ENCODE measurements around the gene VMP1.
A peak's percentile ranks its signal among the peaks of the same experiment; 100 is the strongest.
"Not testable (repeated sequence)": the region's sequence is repeated elsewhere in the genome, so short reads cannot be mapped to it uniquely, and the experiment has no call there.

Gene VMP1

DNA sequence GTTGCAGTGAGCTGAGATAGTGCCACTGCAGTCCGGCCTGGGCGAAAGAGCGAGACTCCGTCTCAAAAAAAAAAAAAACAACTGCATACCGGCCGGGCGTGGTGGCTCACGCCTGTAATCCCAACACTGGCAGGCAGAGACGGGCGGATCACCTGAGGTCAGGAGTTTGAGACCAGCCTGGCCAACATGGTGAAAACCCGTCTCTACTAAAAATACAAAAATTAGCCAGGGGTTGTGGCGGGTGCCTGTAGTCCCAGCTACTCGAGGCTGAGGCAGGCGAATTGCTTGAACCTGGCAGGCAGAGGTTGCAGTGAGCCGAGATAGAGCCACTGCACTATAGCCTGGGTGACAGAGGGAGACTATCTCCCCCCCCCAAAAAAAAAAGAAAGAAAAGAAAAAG is 142.9 kb downstream of the VMP1 start:
- H3K4me3 ChIP-seq (ENCODE audit: extremely low read depth, insufficient read depth, low read length, poor library complexity, severe bottlenecking); H3K27ac ChIP-seq (ENCODE audit: low read depth, low read length, severe bottlenecking); H3K9me3 ChIP-seq (ENCODE audit: control insufficient read depth, low read length); H3K36me3 ChIP-seq (ENCODE audit: control insufficient read depth, insufficient read depth, low read length): not testable (repeated sequence)
- 93 to 96% methylated on average over 8 to 11 of the region's 15 CpGs for WGBS, 2 experiments (ENCODE audit: insufficient coverage in 2 of 2)
- H3K4me1 ChIP-seq (ENCODE audit: control insufficient read depth, insufficient read depth, low read length, poor library complexity, severe bottlenecking) = peaks cover 20% of the 10 kb centered on the region

DNA sequence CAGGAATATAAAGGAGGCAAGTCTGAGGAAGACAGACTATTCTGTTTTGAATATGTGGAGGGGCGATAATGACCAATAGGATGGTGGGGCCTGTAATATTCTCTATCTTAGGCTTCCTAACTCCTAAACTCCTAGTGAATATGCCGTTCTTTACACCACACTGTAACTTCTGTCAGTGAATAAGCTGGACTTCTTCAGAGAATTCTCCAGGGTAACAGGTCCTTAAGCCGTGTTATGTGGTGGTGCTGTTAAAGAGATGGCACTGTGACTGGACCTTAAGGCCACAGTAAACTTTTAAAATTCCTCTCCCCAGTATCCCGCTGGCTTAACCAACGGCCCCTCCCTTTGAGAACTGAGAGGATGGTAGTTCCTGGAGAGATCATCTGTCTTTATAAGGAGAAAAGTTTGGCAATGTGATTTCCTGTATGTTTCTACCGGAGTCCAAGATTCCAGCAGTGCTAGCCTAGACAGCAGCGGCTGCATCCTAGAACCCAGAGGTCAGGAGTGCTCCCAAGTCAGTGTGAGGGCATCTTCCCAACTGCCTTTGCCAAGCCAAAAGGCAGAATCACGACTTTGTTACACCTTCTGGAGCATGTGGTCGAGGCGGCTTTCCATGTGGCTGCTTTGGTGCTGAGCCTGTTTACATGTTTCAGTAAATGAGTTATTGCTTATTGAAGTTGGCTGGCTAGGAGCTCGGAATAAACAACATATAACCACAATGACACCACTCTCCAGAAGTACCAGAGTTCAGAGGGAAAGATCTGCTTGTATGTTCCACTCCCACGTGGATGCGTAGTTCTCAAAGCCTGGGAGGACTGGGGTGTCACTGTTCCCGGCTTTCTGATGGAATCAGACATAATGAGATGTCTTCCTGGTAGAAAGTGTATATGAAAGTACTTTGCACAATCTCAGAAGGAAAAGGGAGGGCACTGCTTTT is 144.3 kb downstream of the VMP1 start:
- Histone ChIP-seq H3K27ac (ENCODE audit: low read depth, low read length, severe bottlenecking) (no peak overlapping the region), H3K9me3 (ENCODE audit: control insufficient read depth, low read length) (no peaks in the 10 kb centered on the region), H3K4me3 (ENCODE audit: extremely low read depth, insufficient read depth, low read length, poor library complexity, severe bottlenecking) (no peak overlapping the region), H3K36me3 (ENCODE audit: control insufficient read depth, insufficient read depth, low read length) (no peaks in the 10 kb centered on the region), H3K4me1 (ENCODE audit: control insufficient read depth, insufficient read depth, low read length, poor library complexity, severe bottlenecking) (peaks cover 21% of the 10 kb centered on the region)
- 88 to 93% methylated on average over 5 to 8 of the region's 14 CpGs for WGBS, 2 experiments (ENCODE audit: insufficient coverage in 2 of 2)

DNA sequence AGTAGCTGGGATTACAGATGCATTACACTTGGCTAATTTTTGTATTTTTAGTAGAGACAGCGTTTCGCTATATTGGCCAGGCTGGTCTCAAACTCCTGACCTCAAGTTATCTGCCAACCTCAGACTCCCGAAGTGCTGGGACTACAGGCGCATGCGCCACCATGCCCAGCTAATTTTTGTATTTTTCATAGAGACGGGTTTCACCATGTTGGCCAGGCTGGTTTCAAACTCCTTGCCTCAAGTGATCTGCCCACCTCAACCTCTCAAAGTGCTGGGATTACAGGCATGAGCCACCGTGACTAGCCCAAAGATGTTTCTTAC is 145.4 kb downstream of the VMP1 start:
- H3K27ac ChIP-seq (ENCODE audit: low read depth, low read length, severe bottlenecking); H3K36me3 ChIP-seq (ENCODE audit: control insufficient read depth, insufficient read depth, low read length); H3K4me3 ChIP-seq (ENCODE audit: extremely low read depth, insufficient read depth, low read length, poor library complexity, severe bottlenecking); H3K9me3 ChIP-seq (ENCODE audit: control insufficient read depth, low read length): not testable (repeated sequence)
- peaks cover 25% of the 10 kb centered on the region for H3K4me1 ChIP-seq (ENCODE audit: control insufficient read depth, insufficient read depth, low read length, poor library complexity, severe bottlenecking)
- WGBS, 2 experiments (ENCODE audit: insufficient coverage in 2 of 2) = 93 to 97% methylated on average over 5 to 7 of the region's 7 CpGs

DNA sequence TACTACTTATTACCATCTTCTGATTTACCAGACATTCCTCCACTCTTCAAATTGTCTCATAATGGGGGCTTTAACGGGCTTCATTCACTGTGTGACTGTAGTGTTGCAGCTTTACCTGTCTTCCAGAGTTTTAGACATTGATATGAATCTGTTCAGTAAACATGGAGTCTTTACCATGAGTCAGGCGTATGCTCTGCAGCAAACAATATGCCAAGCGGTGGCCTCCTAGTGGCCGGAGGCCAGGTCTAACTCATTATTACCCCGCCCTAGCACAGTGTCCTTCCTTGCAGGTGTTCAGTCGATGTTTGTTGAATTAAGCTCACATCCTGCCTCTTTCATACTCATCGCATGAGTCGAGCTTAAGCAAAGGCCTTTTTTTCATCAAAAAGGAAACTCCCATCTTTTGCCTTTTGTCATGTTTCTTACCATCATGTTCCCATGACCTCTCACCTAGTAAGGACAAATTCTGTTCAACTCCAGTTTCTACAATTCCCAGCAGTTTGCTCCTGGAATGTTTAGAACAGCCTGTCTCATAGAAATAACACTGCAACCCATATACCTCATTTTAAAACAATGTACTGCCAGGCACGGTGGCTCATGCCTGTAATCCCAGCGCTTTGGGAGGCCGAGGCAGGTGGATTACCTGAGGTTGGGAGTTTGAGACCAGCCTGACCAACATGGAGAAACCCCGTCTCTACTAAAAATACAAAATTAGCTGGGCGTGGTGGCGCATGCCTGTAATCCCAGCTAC is 145.9 kb downstream of the VMP1 start:
- 88% methylated on average over 8 to 10 of the region's 14 CpGs for WGBS, 2 experiments (ENCODE audit: insufficient coverage in 2 of 2)
- H3K27ac ChIP-seq (ENCODE audit: low read depth, low read length, severe bottlenecking) = no peak overlapping the region

DNA sequence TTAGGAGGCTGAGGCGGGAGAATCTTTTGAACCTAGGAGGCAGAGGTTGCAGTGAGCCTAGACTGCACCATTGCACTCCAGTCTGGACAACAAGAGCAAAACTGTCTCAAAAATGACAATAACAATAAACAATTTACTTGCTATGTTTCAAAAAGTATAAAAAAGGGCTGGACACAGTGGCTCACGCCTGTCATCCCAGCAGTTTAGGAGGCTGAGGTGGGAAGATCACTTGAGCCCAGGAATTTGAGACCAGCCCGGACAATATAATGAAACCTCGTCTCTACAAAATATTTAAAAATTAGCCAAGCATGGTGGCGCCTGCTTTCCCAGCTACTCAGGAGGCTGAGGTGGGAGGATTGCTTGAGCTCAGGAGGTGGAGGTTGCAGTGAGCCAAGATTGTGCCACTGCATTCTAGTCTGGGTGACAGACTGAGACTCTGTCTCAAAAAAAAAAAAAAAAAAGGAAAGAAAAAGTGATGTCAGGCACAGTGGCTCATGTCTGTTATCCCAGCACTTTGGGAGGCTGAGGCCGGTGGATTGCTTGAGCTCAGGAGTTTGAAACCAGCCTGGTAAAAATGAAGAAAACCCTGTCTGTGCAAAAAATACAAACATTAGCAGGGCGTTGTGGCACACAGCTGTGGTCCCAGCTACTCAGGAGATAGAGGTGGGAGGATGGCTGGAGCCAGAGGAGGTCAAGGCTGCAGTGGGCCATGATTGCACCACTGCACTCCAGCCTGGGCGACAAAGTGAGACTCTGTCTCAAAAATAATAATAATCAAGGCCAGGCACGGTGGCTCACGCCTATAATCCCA is 146.7 kb downstream of the VMP1 start:
- H3K9me3 ChIP-seq (ENCODE audit: control insufficient read depth, low read length); H3K4me3 ChIP-seq (ENCODE audit: extremely low read depth, insufficient read depth, low read length, poor library complexity, severe bottlenecking); H3K27ac ChIP-seq (ENCODE audit: low read depth, low read length, severe bottlenecking); H3K36me3 ChIP-seq (ENCODE audit: control insufficient read depth, insufficient read depth, low read length): not testable (repeated sequence)
- H3K4me1 ChIP-seq (ENCODE audit: control insufficient read depth, insufficient read depth, low read length, poor library complexity, severe bottlenecking) = peaks cover 25% of the 10 kb centered on the region
- 96 to 97% methylated on average over 5 to 7 of the region's 10 CpGs for WGBS, 2 experiments (ENCODE audit: insufficient coverage in 2 of 2)

More for the DNA sequence above, 145.9 kb downstream of the VMP1 start:
- no peak overlapping the region for H3K4me3 ChIP-seq (ENCODE audit: extremely low read depth, insufficient read depth, low read length, poor library complexity, severe bottlenecking)
- H3K36me3 ChIP-seq (ENCODE audit: control insufficient read depth, insufficient read depth, low read length) = no peaks in the 10 kb centered on the region
- peaks cover 25% of the 10 kb centered on the region for H3K4me1 ChIP-seq (ENCODE audit: control insufficient read depth, insufficient read depth, low read length, poor library complexity, severe bottlenecking)
- H3K9me3 ChIP-seq (ENCODE audit: control insufficient read depth, low read length) = no peaks in the 10 kb centered on the region

DNA sequence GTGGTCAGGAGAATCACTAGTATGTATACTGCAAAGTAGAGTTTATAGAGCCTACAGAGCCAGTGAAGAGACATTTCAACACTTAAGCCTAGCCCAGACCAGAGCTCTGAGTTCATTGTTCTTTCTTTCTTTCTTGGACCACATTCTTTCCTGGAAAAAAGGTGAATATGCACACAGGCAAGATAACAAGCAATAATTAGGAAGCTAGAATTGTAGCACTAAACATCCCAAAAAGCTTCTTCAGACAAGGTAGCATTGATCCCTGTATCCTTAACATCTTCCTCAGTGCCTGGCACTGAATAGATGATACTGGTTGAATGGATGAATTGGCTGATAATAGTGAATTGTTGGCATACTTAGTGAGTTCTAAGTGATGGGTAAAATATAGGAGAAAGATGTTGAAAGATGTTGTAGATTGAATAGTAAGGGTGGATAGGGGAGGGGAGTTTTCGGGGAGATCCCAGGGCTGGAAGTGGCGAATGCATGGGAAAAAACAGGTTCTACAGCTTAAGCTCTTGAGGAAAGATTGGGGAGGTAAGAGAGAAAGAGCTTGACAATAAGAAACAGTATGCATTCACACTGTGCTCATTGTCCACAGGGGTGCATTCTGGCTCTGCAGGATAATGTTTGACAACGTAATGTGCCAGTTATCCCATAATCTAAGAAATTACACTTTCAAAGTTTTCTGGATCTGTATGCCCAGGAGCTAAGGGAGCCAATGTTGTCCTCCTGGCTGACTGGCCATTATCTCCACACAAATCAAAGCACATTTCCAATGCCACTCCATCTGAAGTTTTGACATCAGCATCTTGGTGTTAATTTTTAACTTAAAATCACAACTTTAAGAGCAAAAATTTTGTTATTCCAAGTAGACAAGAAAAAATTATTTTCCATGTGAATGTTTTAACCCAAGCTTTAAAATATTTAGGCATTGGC is 149.7 kb downstream of the VMP1 start:
- no peak overlapping the region for H3K4me3 ChIP-seq (ENCODE audit: extremely low read depth, insufficient read depth, low read length, poor library complexity, severe bottlenecking)
- peaks cover 20% of the 10 kb centered on the region for H3K36me3 ChIP-seq (ENCODE audit: control insufficient read depth, insufficient read depth, low read length)
- 80 to 88% methylated on average over 3 of the region's 3 CpGs for WGBS, 2 experiments (ENCODE audit: insufficient coverage in 2 of 2)
- no peak overlapping the region for H3K27ac ChIP-seq (ENCODE audit: low read depth, low read length, severe bottlenecking)
- no peaks in the 10 kb centered on the region for H3K9me3 ChIP-seq (ENCODE audit: control insufficient read depth, low read length)
- H3K4me1 ChIP-seq (ENCODE audit: control insufficient read depth, insufficient read depth, low read length, poor library complexity, severe bottlenecking) = peaks cover 19% of the 10 kb centered on the region

DNA sequence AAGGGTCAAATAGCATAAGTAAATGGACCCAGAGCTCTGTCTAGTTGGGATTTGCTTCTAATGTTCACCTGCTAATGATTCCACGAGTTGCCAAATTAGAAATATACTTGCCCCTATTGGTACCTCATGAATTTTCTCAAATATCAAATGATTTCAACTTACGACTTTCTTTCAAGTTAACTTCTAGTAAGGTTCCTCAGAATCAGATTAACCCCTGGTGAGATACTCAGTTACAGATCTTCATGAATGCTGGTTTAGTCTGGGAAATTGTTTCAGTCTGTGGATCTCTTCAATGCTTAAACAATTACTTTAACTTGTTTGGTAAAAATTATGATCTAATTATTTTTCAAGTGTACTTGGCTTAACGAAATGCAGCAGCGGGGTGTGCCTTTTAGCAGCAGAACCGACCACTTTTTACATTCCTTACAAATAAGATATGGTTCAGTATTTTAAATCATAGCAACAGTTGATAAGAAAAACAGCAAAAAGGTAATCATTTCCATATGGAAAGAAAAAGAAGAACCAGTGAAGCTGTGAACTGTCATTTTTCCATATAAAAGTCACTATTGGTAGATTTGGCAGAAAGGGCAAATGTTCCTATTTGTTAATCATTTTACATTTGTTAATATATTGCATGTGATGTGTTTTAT is 150.8 kb downstream of the VMP1 start:
- no peaks in the 10 kb centered on the region for H3K9me3 ChIP-seq (ENCODE audit: control insufficient read depth, low read length)
- no peak overlapping the region for H3K4me3 ChIP-seq (ENCODE audit: extremely low read depth, insufficient read depth, low read length, poor library complexity, severe bottlenecking)
- 100% methylated on average over 1 of the region's 5 CpGs; no CpG with 5 or more reads in 1 of the 2 experiments for WGBS, 2 experiments (ENCODE audit: insufficient coverage in 2 of 2)
- peaks cover 27% of the 10 kb centered on the region for H3K36me3 ChIP-seq (ENCODE audit: control insufficient read depth, insufficient read depth, low read length)
- H3K27ac ChIP-seq (ENCODE audit: low read depth, low read length, severe bottlenecking) = no peak overlapping the region
- peaks cover 18% of the 10 kb centered on the region for H3K4me1 ChIP-seq (ENCODE audit: control insufficient read depth, insufficient read depth, low read length, poor library complexity, severe bottlenecking)

DNA sequence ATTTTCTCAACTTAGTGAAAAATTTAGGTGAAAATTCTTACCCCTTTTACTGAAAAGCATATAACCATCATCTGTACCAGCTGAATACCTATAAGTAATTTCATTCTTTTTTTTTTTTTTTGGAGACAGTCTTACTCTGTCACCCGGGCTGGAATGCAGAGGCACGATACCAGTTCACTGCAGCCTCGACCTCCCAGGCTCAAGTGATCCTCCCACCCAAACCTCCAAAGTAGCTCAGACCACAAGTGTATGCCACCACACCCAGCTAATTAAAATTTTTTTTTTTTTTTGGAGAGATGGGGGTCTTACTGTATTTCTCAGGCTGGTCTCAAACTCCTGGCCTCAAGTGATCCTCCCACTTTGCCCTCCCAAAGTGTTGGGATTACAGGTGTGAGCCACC is 151.5 kb downstream of the VMP1 start:
- 80% methylated on average over 2 of the region's 3 CpGs; no CpG with 5 or more reads in 1 of the 2 experiments for WGBS, 2 experiments (ENCODE audit: insufficient coverage in 2 of 2)
- peaks cover 12% of the 10 kb centered on the region for H3K4me1 ChIP-seq (ENCODE audit: control insufficient read depth, insufficient read depth, low read length, poor library complexity, severe bottlenecking)
- no peak overlapping the region for H3K27ac ChIP-seq (ENCODE audit: low read depth, low read length, severe bottlenecking)
- H3K4me3 ChIP-seq (ENCODE audit: extremely low read depth, insufficient read depth, low read length, poor library complexity, severe bottlenecking) = no peak overlapping the region
- H3K36me3 ChIP-seq (ENCODE audit: control insufficient read depth, insufficient read depth, low read length) = peaks cover 34% of the 10 kb centered on the region
- H3K9me3 ChIP-seq (ENCODE audit: control insufficient read depth, low read length) = no peaks in the 10 kb centered on the region

DNA sequence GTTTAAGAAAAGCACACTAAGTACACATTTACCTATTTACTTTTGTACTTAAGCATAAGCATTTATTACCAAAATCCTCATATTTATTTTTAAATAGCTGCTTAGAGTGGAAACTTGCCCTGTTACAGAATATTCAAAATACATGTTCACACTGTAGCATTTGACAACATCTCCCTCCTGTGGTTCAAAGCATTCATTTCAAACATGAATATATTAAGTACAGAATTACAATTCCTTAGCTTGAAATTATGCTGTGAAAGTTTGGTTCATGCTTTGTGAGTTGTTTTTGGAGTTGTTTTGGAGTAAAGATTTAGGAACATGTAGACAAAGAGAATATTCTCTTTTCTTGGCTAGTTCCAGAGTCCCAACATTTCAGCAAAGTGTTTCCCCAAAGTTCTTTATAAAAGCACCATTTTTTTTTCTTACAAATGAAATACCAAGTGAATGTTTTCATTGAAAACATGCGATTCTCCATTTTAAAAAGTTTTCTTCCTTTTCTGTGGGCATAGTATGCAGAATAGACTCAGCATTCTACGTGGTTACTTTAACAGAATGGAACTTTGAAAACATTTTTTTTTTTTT is 152.1 kb downstream of the VMP1 start:
- Histone ChIP-seq H3K36me3 (ENCODE audit: control insufficient read depth, insufficient read depth, low read length) (peaks cover 39% of the 10 kb centered on the region), H3K27ac (ENCODE audit: low read depth, low read length, severe bottlenecking) (peak overlapping the region; percentile 10), H3K9me3 (ENCODE audit: control insufficient read depth, low read length) (no peaks in the 10 kb centered on the region), H3K4me3 (ENCODE audit: extremely low read depth, insufficient read depth, low read length, poor library complexity, severe bottlenecking) (no peak overlapping the region), H3K4me1 (ENCODE audit: control insufficient read depth, insufficient read depth, low read length, poor library complexity, severe bottlenecking) (peaks cover 12% of the 10 kb centered on the region)
- no CpG with 5 or more reads among the region's 2 CpGs for WGBS, 2 experiments (ENCODE audit: insufficient coverage in 2 of 2)
